HEK293 (cell line): ENCODE data around the gene DNAAF5.

ENCODE experiments used
- ATF2 ChIP-seq: fragments of 450-650 bp; formaldehyde crosslinking; IDR thresholded peaks from 2 replicates; pipeline ENCODE4 v1.5.1; 2016; ENCODE audit warnings: missing biosample characterization, missing genetic modification characterization, low read depth
- GLI2 ChIP-seq: fragments of 450-650 bp; formaldehyde crosslinking; IDR thresholded peaks from 2 replicates; pipeline ENCODE4; 2017; ENCODE audit warnings: missing biosample characterization, missing genetic modification characterization, low read depth, borderline replicate concordance
- HOXA7 ChIP-seq: sonication (generic); formaldehyde crosslinking; IDR thresholded peaks from 2 replicates; pipeline ENCODE4 v1.8.1; 2022; ENCODE audit warnings: missing genetic modification reagents, borderline replicate concordance
- HOXC10 ChIP-seq: sonication (generic); formaldehyde crosslinking; IDR thresholded peaks from 2 replicates; pipeline ENCODE4 v1.8.1; 2023; ENCODE audit warnings: mild to moderate bottlenecking, missing genetic modification reagents
- KLF10 ChIP-seq: fragments of 450-650 bp; IDR thresholded peaks from 2 replicates; pipeline ENCODE4 v1.5.1; 2018; ENCODE audit warnings: missing biosample characterization, mild to moderate bottlenecking, missing genetic modification characterization
- KLF16 ChIP-seq: fragments of 450-650 bp; formaldehyde crosslinking; IDR thresholded peaks from 2 replicates; pipeline ENCODE4 v1.5.1; 2017; ENCODE audit warnings: missing biosample characterization, missing genetic modification characterization
- PBX3 ChIP-seq: sonication (generic); formaldehyde crosslinking; IDR thresholded peaks from 2 replicates; pipeline ENCODE4 v1.8.1; 2022; ENCODE audit warnings: mild to moderate bottlenecking, moderate library complexity, missing genetic modification reagents
- RBAK ChIP-seq: fragments of 450-650 bp; formaldehyde crosslinking; IDR thresholded peaks from 2 replicates; pipeline ENCODE4 v1.5.1; 2016; ENCODE audit warnings: missing biosample characterization, missing genetic modification characterization
- ZBTB26 ChIP-seq: fragments of 450-650 bp; formaldehyde crosslinking; optimal IDR thresholded peaks from 2 replicates; pipeline ENCODE3; 2016; ENCODE audit warnings: missing biosample characterization, mild to moderate bottlenecking, missing genetic modification characterization
- ZBTB49 ChIP-seq: fragments of 450-650 bp; formaldehyde crosslinking; IDR thresholded peaks from 2 replicates; pipeline ENCODE4 v1.5.1; 2016; ENCODE audit warnings: missing biosample characterization, missing genetic modification characterization, low read depth
- ZNF140 ChIP-seq: fragments of 450-650 bp; formaldehyde crosslinking; IDR thresholded peaks from 2 replicates; pipeline ENCODE4 v1.5.1; 2016; ENCODE audit warnings: missing biosample characterization, missing genetic modification characterization
- ZNF148 ChIP-seq: fragments of 450-650 bp; formaldehyde crosslinking; IDR thresholded peaks from 2 replicates; pipeline ENCODE4 v1.5.0; 2017; ENCODE audit warnings: missing biosample characterization, missing genetic modification characterization, borderline replicate concordance
- ZNF155 ChIP-seq: fragments of 450-650 bp; formaldehyde crosslinking; IDR thresholded peaks from 2 replicates; pipeline ENCODE4 v1.5.1; 2016; ENCODE audit warnings: missing biosample characterization, missing genetic modification characterization
- ZNF211 ChIP-seq: fragments of 450-650 bp; formaldehyde crosslinking; IDR thresholded peaks from 2 replicates; pipeline ENCODE4 v1.5.1; 2016; ENCODE audit warnings: low read depth, missing biosample characterization, missing genetic modification characterization
- ZNF362 ChIP-seq: fragments of 450-650 bp; formaldehyde crosslinking; IDR thresholded peaks from 2 replicates; pipeline ENCODE4 v1.5.1; 2016; ENCODE audit warnings: missing biosample characterization, missing genetic modification characterization
- ZNF37A ChIP-seq: fragments of 450-650 bp; IDR thresholded peaks from 2 replicates; pipeline ENCODE4 v1.5.1; 2018; ENCODE audit warnings: missing biosample characterization, missing genetic modification characterization
- ZNF391 ChIP-seq: fragments of 450-650 bp; formaldehyde crosslinking; IDR thresholded peaks from 2 replicates; pipeline ENCODE4 v1.5.1; 2016; ENCODE audit warnings: low read depth, missing biosample characterization, missing genetic modification characterization, borderline replicate concordance
- ZNF398 ChIP-seq: fragments of 450-650 bp; formaldehyde crosslinking; IDR thresholded peaks from 2 replicates; pipeline ENCODE4 v1.5.1; 2017; ENCODE audit warnings: missing biosample characterization, missing genetic modification characterization
- ZNF473 ChIP-seq: fragments of 450-650 bp; formaldehyde crosslinking; IDR thresholded peaks from 2 replicates; pipeline ENCODE4 v1.5.1; 2017; ENCODE audit warnings: missing biosample characterization, missing genetic modification characterization
- ZNF544 ChIP-seq: fragments of 450-650 bp; formaldehyde crosslinking; IDR thresholded peaks from 2 replicates; pipeline ENCODE4 v1.5.0; 2017; ENCODE audit warnings: missing biosample characterization, missing genetic modification characterization
- ZNF555 ChIP-seq: fragments of 450-650 bp; formaldehyde crosslinking; conservative IDR thresholded peaks from 2 replicates; pipeline ENCODE4 v1.5.1; 2017; ENCODE audit warnings: missing biosample characterization, mild to moderate bottlenecking, missing genetic modification characterization, inconsistent platforms
- ZNF571 ChIP-seq: fragments of 450-650 bp; formaldehyde crosslinking; IDR thresholded peaks from 2 replicates; pipeline ENCODE4 v1.5.0; 2017; ENCODE audit warnings: missing biosample characterization, missing genetic modification characterization
- ZNF792 ChIP-seq: fragments of 450-650 bp; formaldehyde crosslinking; IDR thresholded peaks from 2 replicates; pipeline ENCODE4 v1.5.1; 2016; ENCODE audit warnings: missing biosample characterization, missing genetic modification characterization
- ZSCAN16 ChIP-seq: fragments of 450-650 bp; formaldehyde crosslinking; IDR thresholded peaks from 2 replicates; pipeline ENCODE4 v1.5.1; 2016; ENCODE audit warnings: missing biosample characterization, missing genetic modification characterization

The DNAAF5 gene

GRCh38 chr7:815284-816216 is 89.1 kb downstream of the DNAAF5 start (continued):
- TF ChIP-seq ZNF398 (tag by site-specific recombination), result peak; percentile 50
- TF ChIP-seq ZNF155 (tag by site-specific recombination), result no peak
- no peak for TF ChIP-seq ZNF37A (tag by site-specific recombination)
- no peak for TF ChIP-seq ATF2 (tag by site-specific recombination)
- no peak for TF ChIP-seq HOXA7
- no peak for TF ChIP-seq ZNF555 (tag by site-specific recombination)
- no peak for TF ChIP-seq HOXC10 (CRISPR knock-in tag)
- TF ChIP-seq ZBTB26 (tag by site-specific recombination), result peak; percentile 18
- no peak for TF ChIP-seq PBX3 (CRISPR knock-in tag)
- no peak for TF ChIP-seq KLF10 (tag by site-specific recombination)
- TF ChIP-seq ZNF391 (tag by site-specific recombination), result no peak
- TF ChIP-seq ZNF473 (tag by site-specific recombination), result no peak
- no peak for TF ChIP-seq GLI2
- no peak for TF ChIP-seq ZNF544 (tag by site-specific recombination)
- no peak for TF ChIP-seq ZNF362 (tag by site-specific recombination)
- no peak for TF ChIP-seq RBAK
- TF ChIP-seq ZSCAN16 (tag by site-specific recombination), result no peak
- TF ChIP-seq ZNF792 (tag by site-specific recombination), result no peak
- TF ChIP-seq ZNF211 (tag by site-specific recombination), result no peak
- TF ChIP-seq ZNF148 (tag by site-specific recombination), result no peak
- TF ChIP-seq ZNF140 (tag by site-specific recombination), result no peak
- no peak for TF ChIP-seq ZBTB49 (tag by site-specific recombination)
- TF ChIP-seq ZNF571 (tag by site-specific recombination), result no peak
- TF ChIP-seq KLF16 (tag by site-specific recombination), result 0 out of 2 replicates have a peak, but pooled peaks have one; percentile 18
